ENCODE measurements around the gene CROCC. TPM values are rescaled to one million over a fixed set of nuclear protein-coding genes. Genes with fewer than 3 reads are reported as not detected.
"Not testable (repeated sequence)": the region's sequence is repeated elsewhere in the genome, so short reads cannot be mapped to it uniquely, and the experiment has no call there.

Gene CROCC
- total and polyA plus RNA-seq, 9 of the 15 experiments (the other 6 are each of a cell fraction or from before 2014, with no cell fraction given), result 0.17 to 15.4 (median 7.6) TPM

- WGBS (ENCODE audit: insufficient coverage, low coverage, missing lambda C conversion rate), result 1% methylated on average over 5 of the region's 5 CpGs
- H3K9me3 ChIP-seq (replicated peaks; ENCODE audit: control insufficient read depth, insufficient read depth, low read depth, low read length); H3K36me3 ChIP-seq (ENCODE audit: control insufficient read depth, insufficient read depth, low read length); H3K27ac ChIP-seq (ENCODE audit: extremely low read depth, low read depth, low read length); in situ Hi-C loops (cut with MboI); FAIRE-seq; H3K4me3 ChIP-seq; intact Hi-C loops (cut with micrococcal nuclease); H3K4me2 ChIP-seq (ENCODE audit: insufficient read depth, low read length); H3K27me3 ChIP-seq (ENCODE audit: control insufficient read depth in 2 of 2, insufficient read depth in 2 of 2, low read length in 2 of 2); H3K79me2 ChIP-seq (ENCODE audit: control insufficient read depth, insufficient read depth, low read length); H3K9me1 ChIP-seq (ENCODE audit: control insufficient read depth, insufficient read depth, low read length); H4K20me1 ChIP-seq (replicated peaks; ENCODE audit: control insufficient read depth, insufficient read depth, low read length); BruUV-seq (replicated peaks); CTCF ChIA-PET (ENCODE audit: low intra/inter-chr PET ratio); H2AFZ ChIP-seq (ENCODE audit: low read depth, low read length); H3K9ac ChIP-seq (ENCODE audit: insufficient read depth in 1 of 2, low read depth in 2 of 2, low read length in 2 of 2); TF ChIP-seq ATF1 (CRISPR knock-in tag; IDR thresholded peaks at IDR 0.05): not testable (repeated sequence)
- ATAC-seq (peak; percentile 40), DNase-seq (ENCODE audit: extremely low read depth in 1 of 4, low spot score in 3 of 4) (peak in 1 of 4 experiments; percentile 66)
- peaks cover 9 to 17% of the 10 kb centered on the region in 2 experiments for H3K4me1 ChIP-seq (replicated peaks in 1 of 2; ENCODE audit: control insufficient read depth in 2 of 2, insufficient read depth in 2 of 2, low read length in 2 of 2)
- POLR2A ChIA-PET, result interaction anchor here (1.3 kb wide), 1 partner anchor 15 kb away, joined by 8 read pairs; no protein-coding TSS in a partner anchor
- 0 out of 4 replicates have a peak, but pooled peaks of 1 of the 2 experiments have one; percentile 31 for TF ChIP-seq ZNF639 (CRISPR knock-in tag; conservative IDR thresholded peaks at IDR 0.05 in 1 of 2, IDR thresholded peaks at IDR 0.05 in 1 of 2)
- peak; percentile 73; the same call in 1 of the 2 replicates for TF ChIP-seq ZNF589 (CRISPR knock-in tag; IDR thresholded peaks at IDR 0.05; ENCODE audit: low read depth)
- peak; percentile 61; the same call in 1 of the 2 replicates for TF ChIP-seq MTA1 (IDR thresholded peaks at IDR 0.05; ENCODE audit: borderline replicate concordance)
- peak; percentile 91 for TF ChIP-seq SMARCA4 (IDR thresholded peaks at IDR 0.05)
- TF ChIP-seq PML (IDR thresholded peaks at IDR 0.05; ENCODE audit: low read length), result peak; percentile 42; the same call in 1 of the 2 replicates
- TF ChIP-seq HDAC3 (IDR thresholded peaks at IDR 0.05; ENCODE audit: borderline replicate concordance, partially characterized antibody), result peak; percentile 31
- peak; percentile 78; the same call in 1 of the 2 replicates for TF ChIP-seq LEF1 (IDR thresholded peaks at IDR 0.05)
- peak; percentile 75 for TF ChIP-seq ATF1 (tag; IDR thresholded peaks at IDR 0.05)
- 0 out of 2 replicates have a peak, but pooled peaks have one; percentile 40 for TF ChIP-seq ZBTB9 (CRISPR knock-in tag; IDR thresholded peaks at IDR 0.05)
- peak; percentile 85 for TF ChIP-seq ZNF384 (IDR thresholded peaks at IDR 0.05; ENCODE audit: low read depth, low read length)
- TF ChIP-seq RBFOX2 (IDR thresholded peaks at IDR 0.05; ENCODE audit: low read depth, low read length), result 0 out of 2 replicates have a peak, but pooled peaks have one; percentile 22
- peak; percentile 83 for TF ChIP-seq CBFA2T3 (IDR thresholded peaks at IDR 0.05)
- peak; percentile 88 for TF ChIP-seq TCF3 (CRISPR knock-in tag; IDR thresholded peaks at IDR 0.05)
- TF ChIP-seq ESRRA (IDR thresholded peaks at IDR 0.05; ENCODE audit: borderline replicate concordance, low read depth), result peak; percentile 90; the same call in 1 of the 2 replicates
- TF ChIP-seq CREM (IDR thresholded peaks at IDR 0.05; ENCODE audit: low read depth), result peak; percentile 56
- TF ChIP-seq KAT8 (IDR thresholded peaks at IDR 0.05; ENCODE audit: low read depth), result peak; percentile 41; the same call in 1 of the 2 replicates
- TF ChIP-seq ELF4 (CRISPR knock-in tag; IDR thresholded peaks at IDR 0.05), result peak; percentile 79; the same call in 1 of the 2 replicates
- TF ChIP-seq CCNT2 (IDR thresholded peaks at IDR 0.05; ENCODE audit: borderline replicate concordance, extremely low read depth, insufficient read length, low read depth, low read length), result peak; percentile 49
- peak; percentile 84 for TF ChIP-seq CEBPG (CRISPR knock-in tag; IDR thresholded peaks at IDR 0.05)
- TF ChIP-seq CEBPG (tag; conservative IDR thresholded peaks at IDR 0.05 in 1 of 2, IDR thresholded peaks at IDR 0.05 in 1 of 2), result peak in 1 of 2 experiments; percentile 51; a peak in 1 of 4 replicates
- TF ChIP-seq ARID1B (IDR thresholded peaks at IDR 0.05), result peak; percentile 91
- peak in 1 of 2 experiments; percentile 65; a peak in 1 of 4 replicates for TF ChIP-seq TBL1XR1 (IDR thresholded peaks at IDR 0.05; ENCODE audit: low read length in 2 of 2)
Observed at GRCh38 chr1:16890539-16891021, 31.2 kb upstream of the CROCC start.
